ENCODE measurements around the gene HOXB4. TPM values are rescaled to one million over a fixed set of nuclear protein-coding genes. Genes with fewer than 3 reads are reported as not detected.

HOXB4 gene
- total RNA-seq, 1 experiment from 2014 or later: 0.22 TPM

- no peak overlapping the region for H3K4me3 ChIP-seq (ENCODE audit: low read length)
- H3K4me1 ChIP-seq (ENCODE audit: insufficient read depth, low read length): peaks cover 24% of the 10 kb centered on the region
Measured at GRCh38 chr17:48612854-48613691, 34.9 kb upstream of the HOXB4 start.

DNA sequence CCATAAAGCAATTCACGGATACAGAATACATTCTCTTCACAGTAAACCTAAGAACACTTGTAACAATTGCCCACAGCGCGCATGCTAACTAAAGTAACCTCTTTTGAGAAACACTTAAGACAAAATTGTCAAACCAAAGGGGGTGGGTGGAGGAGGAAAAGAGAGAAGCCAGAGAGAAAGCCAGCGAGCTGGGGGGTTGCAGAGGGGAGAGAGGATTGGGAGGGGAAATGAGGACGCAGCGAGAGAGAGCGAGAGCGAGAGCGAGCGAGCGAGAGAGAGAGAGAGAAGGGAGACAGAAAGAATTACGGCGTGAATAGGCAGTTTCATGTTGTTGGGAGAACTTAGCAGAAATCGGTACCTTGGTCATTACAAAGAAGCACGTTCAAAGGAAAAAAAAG, 34.3 kb upstream of the HOXB4 start:
- H2AFZ ChIP-seq (ENCODE audit: low read length): no peak overlapping the region
- H3F3A ChIP-seq (ENCODE audit: low read length, unreplicated experiment): no peaks in the 10 kb centered on the region
- no peaks in the 10 kb centered on the region for H3K9me3 ChIP-seq (ENCODE audit: low read length)
- TF ChIP-seq, protein P1, sequence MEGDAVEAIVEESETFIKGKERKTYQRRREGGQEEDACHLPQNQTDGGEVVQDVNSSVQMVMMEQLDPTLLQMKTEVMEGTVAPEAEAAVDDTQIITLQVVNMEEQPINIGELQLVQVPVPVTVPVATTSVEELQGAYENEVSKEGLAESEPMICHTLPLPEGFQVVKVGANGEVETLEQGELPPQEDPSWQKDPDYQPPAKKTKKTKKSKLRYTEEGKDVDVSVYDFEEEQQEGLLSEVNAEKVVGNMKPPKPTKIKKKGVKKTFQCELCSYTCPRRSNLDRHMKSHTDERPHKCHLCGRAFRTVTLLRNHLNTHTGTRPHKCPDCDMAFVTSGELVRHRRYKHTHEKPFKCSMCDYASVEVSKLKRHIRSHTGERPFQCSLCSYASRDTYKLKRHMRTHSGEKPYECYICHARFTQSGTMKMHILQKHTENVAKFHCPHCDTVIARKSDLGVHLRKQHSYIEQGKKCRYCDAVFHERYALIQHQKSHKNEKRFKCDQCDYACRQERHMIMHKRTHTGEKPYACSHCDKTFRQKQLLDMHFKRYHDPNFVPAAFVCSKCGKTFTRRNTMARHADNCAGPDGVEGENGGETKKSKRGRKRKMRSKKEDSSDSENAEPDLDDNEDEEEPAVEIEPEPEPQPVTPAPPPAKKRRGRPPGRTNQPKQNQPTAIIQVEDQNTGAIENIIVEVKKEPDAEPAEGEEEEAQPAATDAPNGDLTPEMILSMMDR (conservative IDR thresholded peaks at IDR 0.05; ENCODE audit: low read depth, low read length): no peak
- no peak for TF ChIP-seq EZH2phosphoT487 (IDR thresholded peaks at IDR 0.05; ENCODE audit: borderline replicate concordance, low read length)
- TF ChIP-seq EZH2 (IDR thresholded peaks at IDR 0.05; ENCODE audit: low read length, unreplicated experiment): no peak
- no peaks in the 10 kb centered on the region for H3K79me2 ChIP-seq (ENCODE audit: low read length)
- H3K4me2 ChIP-seq (ENCODE audit: low read length): no peak overlapping the region; the same call in 1 of the 2 replicates
- H3K9ac ChIP-seq (ENCODE audit: low read length): no peak overlapping the region
- H3K27me3 ChIP-seq (ENCODE audit: low read length): peaks cover 53% of the 10 kb centered on the region
- H3K9me2 ChIP-seq (replicated peaks; ENCODE audit: low read length): no peaks in the 10 kb centered on the region
- intact Hi-C loops (cut with micrococcal nuclease): no loop called here
- no peak overlapping the region for H3K4me3 ChIP-seq (ENCODE audit: low read length)
- H3K4me1 ChIP-seq (ENCODE audit: insufficient read depth, low read length): peaks cover 18% of the 10 kb centered on the region
- no peak for ATAC-seq
- no peaks in the 10 kb centered on the region for H3K36me3 ChIP-seq (ENCODE audit: low read depth, low read length)
- BruUV-seq (replicated peaks): no TSS peak
- CTCF ChIA-PET: no interaction called here
- POLR2A ChIA-PET (ENCODE audit: unreplicated experiment): interaction anchor here (0.5 kb wide), 1 partner anchor 227 kb away, joined by 3 read pairs; no protein-coding TSS in a partner anchor
- H4K20me1 ChIP-seq (ENCODE audit: low read length): no peaks in the 10 kb centered on the region
- no peak for DNase-seq
- H3K27ac ChIP-seq (ENCODE audit: low read length): no peak overlapping the region

More at GRCh38 chr17:48612854-48613691, 34.9 kb upstream of the HOXB4 start:
- TF ChIP-seq EZH2phosphoT487 (IDR thresholded peaks at IDR 0.05; ENCODE audit: borderline replicate concordance, low read length) (no peak), EZH2 (IDR thresholded peaks at IDR 0.05; ENCODE audit: low read length, unreplicated experiment) (no peak)
- TF ChIP-seq, protein P1 (conservative IDR thresholded peaks at IDR 0.05; ENCODE audit: low read depth, low read length): no peak
- H3K36me3 ChIP-seq (ENCODE audit: low read depth, low read length): no peaks in the 10 kb centered on the region
- ATAC-seq (no peak), DNase-seq (no peak)
- no peak overlapping the region for H3K4me2 ChIP-seq (ENCODE audit: low read length)
- H3K9me3 ChIP-seq (ENCODE audit: low read length): no peaks in the 10 kb centered on the region
- no peaks in the 10 kb centered on the region for H3F3A ChIP-seq (ENCODE audit: low read length, unreplicated experiment)
- H4K20me1 ChIP-seq (ENCODE audit: low read length): no peaks in the 10 kb centered on the region
- no TSS peak for BruUV-seq (replicated peaks)
- H2AFZ ChIP-seq (ENCODE audit: low read length): no peak overlapping the region
- POLR2A ChIA-PET (ENCODE audit: unreplicated experiment): interaction anchor here (0.5 kb wide), 1 partner anchor 227 kb away, joined by 3 read pairs; no protein-coding TSS in a partner anchor
- H3K27me3 ChIP-seq (ENCODE audit: low read length): peaks cover 60% of the 10 kb centered on the region
- H3K9me2 ChIP-seq (replicated peaks; ENCODE audit: low read length): no peaks in the 10 kb centered on the region
- H3K79me2 ChIP-seq (ENCODE audit: low read length): no peaks in the 10 kb centered on the region
- CTCF ChIA-PET: no interaction called here
- H3K9ac ChIP-seq (ENCODE audit: low read length): no peak overlapping the region
- intact Hi-C loops (cut with micrococcal nuclease): no loop called here
- no peak overlapping the region for H3K27ac ChIP-seq (ENCODE audit: low read length)

Data from PC-3 (cell line).